ENCODE measurements around the gene MAP4.
"Not testable (repeated sequence)": the region's sequence is repeated elsewhere in the genome, so short reads cannot be mapped to it uniquely, and the experiment has no call there.

Gene MAP4

DNA sequence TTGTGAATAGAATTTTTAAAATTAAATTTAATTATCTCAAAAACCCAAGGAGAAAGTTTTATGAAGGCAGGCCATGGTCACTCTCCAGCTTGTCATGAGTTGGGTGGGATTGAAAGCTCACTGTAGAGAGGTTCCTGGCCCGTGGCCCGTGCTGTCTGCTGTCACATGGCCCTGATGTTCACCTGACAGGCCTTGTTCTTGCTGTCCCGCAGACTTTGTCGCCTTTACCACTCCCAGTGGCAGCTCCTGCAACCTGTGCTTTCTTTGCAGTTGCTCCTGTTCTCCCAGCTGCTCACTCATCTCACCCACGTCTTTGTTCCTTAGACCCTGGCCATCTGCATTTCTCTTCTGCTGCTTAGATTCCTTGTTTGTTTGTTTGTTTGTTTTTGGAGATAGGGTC, 177.7 kb downstream of the MAP4 start:
- TF ChIP-seq CTCF (IDR thresholded peaks at IDR 0.05; ENCODE audit: insufficient read depth, low read depth, low read length, missing control alignments) = no peak
- DNase-seq (ENCODE audit: low read depth) = no peak
- H3K4me3 ChIP-seq (ENCODE audit: low read length) = no peak overlapping the region

GRCh38 chr3:47836986-47837385, 179.2 kb downstream of the MAP4 start:
- TF ChIP-seq CTCF (IDR thresholded peaks at IDR 0.05; ENCODE audit: insufficient read depth, low read depth, low read length, missing control alignments) = no peak
- no peak overlapping the region for H3K4me3 ChIP-seq (ENCODE audit: low read length)
- no peak for DNase-seq (ENCODE audit: low read depth)

- H3K4me3 ChIP-seq (ENCODE audit: low read length); DNase-seq (ENCODE audit: low read depth): not testable (repeated sequence)
Measured at GRCh38 chr3:47829482-47829881, 186.7 kb downstream of the MAP4 start.

DNA sequence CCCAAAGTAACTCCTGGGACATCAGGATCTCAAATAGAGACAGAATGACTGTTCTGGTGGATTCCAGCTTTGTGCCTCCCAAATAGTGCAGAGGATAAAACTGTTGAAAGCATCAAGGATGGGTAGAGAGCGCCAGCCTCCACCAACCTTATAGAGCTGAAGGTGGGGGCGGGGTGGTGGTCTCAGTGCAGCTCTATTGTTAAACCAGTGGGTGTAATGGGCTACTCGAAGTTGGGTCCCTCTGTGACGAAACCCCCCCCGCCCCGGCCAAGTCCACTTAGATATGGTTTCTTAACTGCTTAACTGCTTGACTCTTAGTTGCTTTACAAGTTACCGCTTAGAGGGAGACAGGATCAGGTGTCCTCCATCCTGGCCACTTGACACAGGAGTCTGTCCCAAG, 190.6 kb downstream of the MAP4 start:
- no peak for DNase-seq (ENCODE audit: low read depth)
- H3K4me3 ChIP-seq (ENCODE audit: low read length) = peak overlapping the region; percentile 89
- TF ChIP-seq CTCF (IDR thresholded peaks at IDR 0.05; ENCODE audit: insufficient read depth, low read depth, low read length, missing control alignments) = no peak

DNA sequence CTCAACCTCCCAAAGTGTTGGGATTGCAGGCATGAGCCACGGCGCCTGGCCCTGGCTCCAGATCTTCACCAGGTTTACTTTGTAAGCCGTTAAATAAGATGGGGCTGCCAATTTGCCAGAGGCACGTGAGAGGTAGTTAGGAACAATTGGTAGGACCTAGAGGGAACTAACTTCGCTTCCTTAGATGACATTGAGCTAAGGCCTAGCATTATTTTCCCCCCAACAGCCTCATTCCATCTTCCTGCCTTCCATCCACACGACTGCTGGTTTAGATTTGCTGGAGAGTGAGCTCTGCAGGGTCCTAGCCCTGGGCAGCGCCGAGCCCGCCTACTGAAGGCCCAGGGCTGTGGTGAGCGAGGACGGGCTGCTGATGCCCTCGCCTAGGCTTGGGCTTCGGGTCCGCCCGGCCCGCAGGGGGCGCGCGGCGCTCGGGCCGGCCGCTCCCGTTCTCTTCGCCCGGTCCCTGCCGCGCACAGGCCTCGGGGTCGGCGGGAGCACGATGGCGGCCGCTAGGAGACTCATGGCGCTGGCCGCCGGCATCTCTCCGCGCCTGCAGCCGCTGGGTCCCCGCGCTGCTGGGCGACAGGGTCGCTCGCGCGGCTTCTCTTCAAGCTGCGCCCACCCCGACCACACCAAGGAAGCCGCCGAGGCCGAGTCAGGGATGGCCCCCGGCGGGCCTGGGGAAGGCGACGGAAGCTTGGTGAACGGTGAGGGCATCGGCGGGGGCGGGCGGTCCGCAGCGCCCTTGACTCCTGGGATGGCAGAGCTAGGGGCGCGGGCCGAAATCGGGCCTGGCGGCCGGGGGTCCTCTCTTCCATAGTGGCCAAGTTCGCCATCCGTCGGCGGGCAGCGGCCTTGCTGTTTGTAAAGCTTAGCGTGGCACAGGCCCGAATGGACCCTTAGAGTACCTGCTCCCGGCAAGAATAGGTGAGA, 191.4 kb downstream of the MAP4 start:
- peak; percentile 86 for DNase-seq (ENCODE audit: low read depth)
- H3K4me3 ChIP-seq (ENCODE audit: low read length) = peak overlapping the region; percentile 89
- TF ChIP-seq CTCF (IDR thresholded peaks at IDR 0.05; ENCODE audit: insufficient read depth, low read depth, low read length, missing control alignments) = peak; percentile 30

DNA sequence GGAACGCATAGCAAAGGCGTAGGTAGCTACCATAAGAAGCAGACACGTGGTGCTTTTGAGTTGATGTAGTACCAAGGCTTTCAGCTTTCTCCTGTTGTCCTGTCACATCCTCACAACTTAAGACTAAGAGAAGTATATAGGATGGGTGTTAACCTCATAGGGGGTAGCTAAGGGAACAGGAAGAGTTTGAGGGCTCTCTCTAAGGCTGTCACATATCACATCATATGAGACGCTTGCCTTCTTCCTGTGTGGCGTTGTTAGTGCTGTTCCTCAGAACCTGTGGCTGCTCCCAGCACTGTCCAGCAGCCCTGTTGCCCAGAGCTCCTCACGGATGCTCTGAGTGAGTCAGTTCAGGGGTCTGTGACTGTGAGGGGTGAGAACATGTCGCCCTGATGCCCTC, 198.6 kb downstream of the MAP4 start:
- no peak overlapping the region for H3K4me3 ChIP-seq (ENCODE audit: low read length)
- DNase-seq (ENCODE audit: low read depth) = no peak
- no peak for TF ChIP-seq CTCF (IDR thresholded peaks at IDR 0.05; ENCODE audit: insufficient read depth, low read depth, low read length, missing control alignments)

- no peak for DNase-seq (ENCODE audit: low read depth)
- TF ChIP-seq CTCF (IDR thresholded peaks at IDR 0.05; ENCODE audit: insufficient read depth, low read depth, low read length, missing control alignments) = no peak
- H3K4me3 ChIP-seq (ENCODE audit: low read length) = no peak overlapping the region
Measured at GRCh38 chr3:47813551-47814177, 202.6 kb downstream of the MAP4 start.
